Activated T-cell treated with anti-CD3 and anti-CD28 coated beads, Interleukin-2, amount 50 U/mL, for 48 hours (primary cell): Measurements from ENCODE around the gene IFITM10.

Experiments used
- DNase-seq, 2 experiments: peaks; one replicate each; pipeline ENCODE4 v3.0.0-alpha.2; 2020

The IFITM10 gene

DNA sequence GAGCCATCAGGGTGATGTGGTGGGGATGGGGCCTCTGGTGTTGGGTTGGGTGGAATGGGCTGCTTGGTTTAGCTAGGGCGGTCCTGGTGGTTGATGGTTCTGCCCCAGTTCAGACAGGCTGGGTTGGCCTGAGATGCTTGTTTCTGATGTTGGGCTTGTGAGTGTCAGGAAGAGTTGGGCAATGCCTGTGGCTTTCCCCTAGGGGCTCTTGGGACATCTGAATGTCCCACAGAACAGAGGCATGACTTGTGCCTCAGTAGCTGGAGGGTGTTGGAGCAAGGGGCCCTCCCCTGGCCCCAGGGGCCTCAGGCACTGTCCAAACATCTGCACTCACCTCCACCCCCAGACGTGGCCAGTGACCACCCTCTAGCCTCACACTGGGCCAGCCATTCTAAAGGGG, 27.3 kb upstream of the IFITM10 start:
- DNase-seq: no peak

DNA sequence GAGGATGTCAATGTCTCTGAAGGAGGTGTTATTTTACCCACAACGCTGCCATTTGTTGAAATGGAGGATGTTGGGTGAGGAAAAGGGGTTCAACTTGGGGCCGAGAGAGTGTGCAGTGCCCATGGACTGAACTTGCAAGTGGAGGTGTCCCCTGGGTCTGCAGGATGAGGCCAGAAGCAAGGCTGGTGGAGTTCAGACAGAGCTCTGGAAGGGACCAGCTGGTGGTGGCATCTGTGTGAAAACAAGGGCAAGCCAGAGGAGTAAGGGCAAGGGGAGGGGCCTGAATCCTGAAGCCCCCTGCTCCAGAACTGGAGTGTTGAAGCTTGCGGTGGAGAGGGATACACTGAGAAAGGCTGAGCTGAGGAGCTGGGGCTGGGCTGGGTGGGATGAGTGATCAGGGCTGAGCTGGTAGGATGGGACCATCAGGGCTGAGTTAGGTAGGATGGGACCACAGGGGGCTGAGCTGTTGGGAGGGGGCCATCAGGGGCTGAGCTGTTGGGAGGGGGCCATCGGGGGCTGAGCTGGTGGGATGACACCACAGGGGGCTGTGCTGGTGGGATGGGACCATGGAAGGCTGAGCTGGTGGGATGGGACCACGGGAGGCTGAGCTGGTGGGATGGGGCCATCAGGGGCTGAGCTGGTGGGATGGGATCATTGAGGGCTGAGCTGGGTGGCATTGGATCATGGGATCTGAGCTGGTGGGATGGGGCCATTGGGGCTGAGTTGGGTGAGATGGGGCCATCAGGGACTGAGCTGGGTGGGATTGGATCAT, 26.7 kb upstream of the IFITM10 start:
- no peak for DNase-seq

DNA sequence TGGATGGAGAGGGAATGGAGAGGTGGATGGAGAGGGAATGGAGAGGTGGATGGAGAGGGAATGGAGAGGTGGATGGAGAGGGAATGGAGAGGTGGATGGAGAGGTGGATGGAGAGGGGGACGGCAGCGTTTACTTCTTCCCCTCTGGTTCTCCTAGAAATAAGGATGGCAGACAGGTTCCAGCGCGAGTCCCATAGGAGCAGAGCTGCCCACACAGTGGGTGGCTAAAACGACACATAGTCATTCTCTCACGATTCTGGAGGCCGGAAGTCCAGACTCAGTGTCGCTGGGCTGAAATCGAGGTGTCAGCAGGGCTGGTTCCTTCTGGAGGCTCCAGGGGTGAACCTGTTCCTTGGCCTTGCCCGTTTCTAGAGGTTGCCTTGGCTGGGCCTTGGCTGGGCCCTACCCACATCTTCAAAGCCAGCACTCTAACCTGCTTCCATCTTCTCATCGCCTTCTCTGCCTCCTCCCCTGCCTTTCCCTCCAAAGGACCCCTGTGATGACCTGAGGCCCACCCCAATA, 26.0 kb upstream of the IFITM10 start:
- no peak for DNase-seq

DNA sequence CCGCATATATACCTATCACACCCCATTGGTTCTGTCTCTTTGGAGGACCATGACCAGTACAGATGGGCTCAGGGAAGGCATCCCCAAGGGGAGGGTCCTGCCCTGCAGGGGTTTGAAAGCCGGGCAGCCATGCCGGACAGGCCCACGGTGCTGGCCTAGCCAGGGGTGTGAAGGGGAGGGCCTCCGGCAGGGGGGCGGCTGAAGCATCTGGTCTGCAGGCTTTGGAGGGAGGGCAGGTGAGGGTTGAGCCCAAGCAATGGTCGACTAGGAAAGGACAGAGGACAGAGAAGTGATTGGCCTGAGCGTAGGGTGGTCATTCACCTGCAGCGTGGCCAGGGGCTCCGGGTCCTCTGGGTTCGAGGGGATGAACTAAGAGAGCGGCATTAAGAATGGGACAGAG, 24.5 kb upstream of the IFITM10 start:
- peak in 1 of 2 experiments; percentile 13 for DNase-seq

- DNase-seq: peak in 1 of 2 experiments; percentile 12
Observed at GRCh38 chr11:1773994-1774550, 23.7 kb upstream of the IFITM10 start.

DNA sequence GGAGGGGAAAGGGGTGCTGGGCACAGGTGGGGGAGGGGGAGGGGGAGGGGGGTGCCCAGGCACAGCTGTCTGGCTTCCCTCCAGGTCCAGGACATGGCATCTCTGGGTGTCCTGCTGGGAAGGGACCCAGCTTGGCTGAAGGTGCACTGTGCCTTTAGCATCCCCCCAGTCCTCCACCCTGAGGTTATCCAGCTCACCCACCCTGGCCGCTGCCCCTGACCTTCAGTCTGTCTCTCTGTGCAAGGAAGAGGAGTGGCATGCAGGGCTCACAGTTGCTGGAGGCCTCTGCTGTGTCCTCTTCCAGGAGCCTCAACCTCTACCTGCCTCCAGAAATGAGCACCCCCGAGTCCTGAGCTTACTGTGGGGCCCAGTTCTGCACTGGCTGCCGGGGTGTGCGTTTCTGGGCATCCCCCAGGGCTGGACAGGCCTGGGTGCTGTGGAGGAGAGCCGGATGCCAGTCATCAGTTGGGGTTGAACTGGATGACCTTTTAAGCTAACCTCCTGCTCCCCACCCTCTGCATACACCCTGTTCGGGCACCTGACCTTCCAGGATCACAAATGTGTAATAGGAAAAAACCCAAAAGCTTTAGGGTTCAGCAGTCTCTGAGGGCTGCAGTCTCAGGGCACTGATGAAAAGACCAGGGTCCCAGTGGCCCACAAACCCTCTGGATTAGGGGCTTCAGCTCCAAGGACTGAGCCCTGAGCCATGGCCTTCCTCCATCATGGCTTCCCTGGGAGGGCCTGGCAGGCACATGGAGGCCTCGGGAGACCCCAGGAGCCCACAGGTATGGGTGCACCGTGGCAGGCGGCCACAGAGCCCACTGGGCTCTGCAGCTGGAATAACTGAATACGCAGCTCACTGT, 23.0 kb upstream of the IFITM10 start:
- DNase-seq: peak in 1 of 2 experiments; percentile 19

DNA sequence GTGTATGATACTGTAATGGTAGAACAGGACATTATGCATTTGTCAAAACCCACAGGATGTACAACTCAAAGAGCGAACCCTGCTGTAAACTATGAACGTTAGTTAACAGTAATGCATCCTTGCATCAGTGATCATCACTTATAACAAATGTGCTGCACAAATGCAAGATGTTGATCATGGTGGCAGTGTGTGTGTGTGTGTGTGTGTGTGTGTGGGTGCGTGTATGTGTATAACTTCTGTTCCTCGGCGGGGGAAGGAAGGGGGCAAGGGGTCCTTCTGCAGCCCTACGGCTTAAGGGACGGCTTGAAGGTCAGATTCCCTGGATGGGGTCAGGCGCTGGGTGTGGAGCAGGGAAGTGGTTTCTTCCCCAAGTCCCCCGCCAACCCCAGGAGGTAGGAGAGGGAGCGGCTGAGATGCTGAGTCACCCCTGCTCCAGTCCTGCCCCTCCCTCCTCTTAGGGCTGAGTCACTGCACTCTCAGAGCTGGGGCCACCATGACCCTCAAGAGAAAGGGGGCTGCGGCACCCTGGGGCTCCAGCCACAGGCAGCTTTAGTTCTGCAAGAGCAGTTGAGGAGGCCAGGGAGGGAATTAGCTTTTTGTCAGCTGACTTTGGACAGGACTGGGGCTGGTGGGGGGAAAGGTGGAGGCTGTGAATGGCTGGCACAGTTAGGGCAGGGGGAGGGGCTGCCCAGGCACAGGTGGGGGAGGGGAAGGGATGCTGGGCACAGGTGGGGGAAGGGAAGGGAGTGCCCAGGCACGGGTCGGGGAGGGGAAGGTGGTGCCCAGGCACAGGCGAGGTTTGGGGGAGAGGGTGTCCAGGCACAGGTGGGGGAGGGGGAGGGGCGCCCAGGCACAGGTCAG, 22.1 kb upstream of the IFITM10 start:
- peak; percentile 71 to 77 for DNase-seq

DNA sequence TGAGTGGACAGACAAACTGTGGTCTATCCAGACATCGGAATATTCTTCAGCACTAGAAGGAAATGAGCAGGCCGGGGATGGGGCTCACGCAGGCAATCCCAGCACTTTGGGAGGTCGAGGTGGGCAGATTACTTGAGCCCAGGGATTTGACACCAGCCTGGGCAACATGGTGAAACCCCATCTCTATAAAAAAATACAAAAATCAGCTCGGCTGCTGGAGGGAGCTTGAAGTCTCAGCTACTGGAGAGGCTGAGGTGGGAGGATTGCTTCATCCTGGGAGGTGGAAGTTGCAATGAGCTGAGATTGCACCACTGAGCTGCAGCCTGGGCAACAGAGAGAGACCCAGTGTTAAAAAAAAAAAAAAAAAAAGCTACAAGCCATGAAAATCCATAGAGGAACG, 21.3 kb upstream of the IFITM10 start:
- DNase-seq: peak in 1 of 2 experiments; percentile 8

GRCh38 chr11:1771273-1771672, 20.9 kb upstream of the IFITM10 start:
- no peak for DNase-seq

DNA sequence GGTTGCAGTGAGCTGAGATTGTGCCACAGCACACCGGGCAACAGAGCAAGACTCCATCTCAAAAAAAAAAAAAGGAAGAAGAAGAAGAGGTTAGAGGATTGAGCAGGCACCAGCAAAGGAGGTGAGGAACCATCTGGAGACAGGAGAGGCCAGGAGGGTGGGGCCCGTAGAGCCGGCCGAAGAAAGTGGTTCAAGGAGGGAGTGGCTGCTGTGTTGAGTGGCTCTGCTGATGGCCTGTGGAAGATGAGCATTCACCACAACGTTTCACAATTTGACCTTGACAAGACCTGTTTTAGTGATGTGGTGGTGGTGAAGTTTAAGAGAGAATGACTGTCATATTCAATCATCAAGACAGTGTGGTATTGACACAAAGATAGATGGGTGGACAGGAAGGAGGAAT, 20.1 kb upstream of the IFITM10 start:
- peak in 1 of 2 experiments; percentile 9 for DNase-seq

DNA sequence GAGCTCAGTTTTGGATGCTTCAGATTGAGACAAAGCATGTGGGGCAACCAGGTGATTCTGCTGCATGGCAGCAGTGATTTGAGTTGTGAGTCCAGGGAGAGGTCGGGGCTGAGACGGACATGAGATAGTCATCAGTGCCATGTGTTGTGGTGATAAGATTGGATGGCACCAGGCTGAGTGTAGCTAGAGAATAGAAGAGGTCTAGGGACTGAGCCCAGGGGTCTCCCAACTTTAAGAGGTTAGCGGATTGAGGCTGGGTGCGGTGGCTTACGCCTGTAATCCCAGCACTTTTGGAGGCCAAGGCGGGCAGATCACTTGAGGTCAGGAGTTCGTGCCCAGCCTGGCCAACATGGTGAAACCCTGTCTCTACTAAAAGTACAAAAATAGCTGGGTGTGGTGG, 19.7 kb upstream of the IFITM10 start:
- peak in 1 of 2 experiments; percentile 7 for DNase-seq

DNA sequence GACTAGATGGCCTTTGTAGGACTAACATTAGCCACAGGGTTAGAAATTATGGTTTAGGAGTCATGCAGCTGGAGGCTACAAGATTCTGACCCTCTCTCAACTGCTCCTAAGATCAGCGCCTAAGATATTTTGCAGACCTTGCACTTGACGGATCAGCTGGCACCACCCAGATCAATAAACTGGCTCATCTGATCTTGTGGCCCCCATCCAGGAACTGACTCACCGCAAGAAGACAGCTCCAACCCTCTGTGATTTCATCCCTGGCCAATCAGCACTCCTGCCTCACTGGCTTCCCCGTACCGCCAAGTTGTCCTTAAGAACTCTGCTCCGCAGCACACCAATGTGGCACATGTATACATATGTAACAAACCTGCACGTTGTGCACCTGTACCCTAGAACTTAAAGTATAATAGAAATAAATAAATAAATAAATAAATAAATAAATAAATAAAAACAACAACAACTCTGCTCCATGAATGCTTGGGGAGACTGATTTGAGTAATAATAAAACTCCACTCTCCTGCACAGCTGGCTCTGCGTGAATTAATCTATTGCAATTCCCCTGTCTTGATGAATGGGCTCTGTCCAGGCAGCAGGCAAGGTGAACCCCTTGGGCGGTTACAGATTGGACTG, 19.0 kb upstream of the IFITM10 start:
- peak in 1 of 2 experiments; percentile 15 for DNase-seq

DNA sequence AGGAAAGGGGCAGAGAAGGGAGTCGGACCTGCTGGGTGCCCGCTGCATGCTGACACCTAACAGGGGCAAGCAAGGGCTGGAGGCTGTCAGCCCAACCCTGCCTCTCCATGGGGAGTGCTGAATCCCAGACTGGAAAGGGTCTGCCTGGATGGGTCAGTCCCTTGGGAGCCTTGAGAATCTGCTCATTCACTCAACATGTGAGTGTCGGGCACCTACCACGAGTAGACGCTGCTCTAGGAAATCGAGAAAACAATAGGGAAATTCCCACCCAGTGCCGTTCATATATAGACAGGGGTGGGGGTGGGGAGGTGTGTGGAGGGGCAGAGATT, 17.7 kb upstream of the IFITM10 start:
- no peak for DNase-seq

DNA sequence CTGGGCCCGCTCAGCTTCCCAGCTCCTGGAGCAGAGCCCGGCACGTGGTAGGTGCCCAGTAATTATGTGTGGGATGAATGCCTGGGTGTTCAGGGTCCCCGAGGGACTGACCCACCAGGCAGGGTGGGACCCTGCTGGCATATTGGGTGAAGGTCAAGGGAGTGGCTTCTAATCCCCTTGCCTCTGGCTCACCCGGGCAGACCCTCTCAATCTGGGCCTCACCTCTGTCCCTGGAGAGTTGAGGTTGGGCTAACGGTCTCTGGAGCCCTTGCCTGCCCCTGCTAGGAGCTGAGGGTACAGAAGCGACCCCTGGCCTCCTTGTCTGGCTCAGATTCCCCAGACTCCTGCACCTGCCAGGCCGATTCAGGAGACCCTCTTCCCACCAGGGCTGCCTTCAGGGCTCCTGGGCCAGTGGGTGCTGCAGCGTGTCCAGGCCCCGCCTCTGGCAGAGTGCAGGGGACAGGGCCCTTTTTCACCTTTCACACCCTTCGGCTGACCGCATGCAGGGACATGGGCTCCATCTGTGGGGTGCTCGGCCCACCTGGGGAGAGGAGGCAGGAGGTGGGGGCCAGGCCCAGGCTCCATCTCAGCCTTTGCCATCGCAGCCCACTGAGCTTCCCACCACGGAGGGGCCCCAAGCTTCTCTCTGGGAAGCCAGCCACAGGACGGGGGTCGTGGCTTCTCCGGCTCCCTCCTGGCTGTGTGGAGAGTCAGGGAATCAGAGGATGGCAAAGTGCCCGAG, 17.2 kb upstream of the IFITM10 start:
- DNase-seq: no peak

DNA sequence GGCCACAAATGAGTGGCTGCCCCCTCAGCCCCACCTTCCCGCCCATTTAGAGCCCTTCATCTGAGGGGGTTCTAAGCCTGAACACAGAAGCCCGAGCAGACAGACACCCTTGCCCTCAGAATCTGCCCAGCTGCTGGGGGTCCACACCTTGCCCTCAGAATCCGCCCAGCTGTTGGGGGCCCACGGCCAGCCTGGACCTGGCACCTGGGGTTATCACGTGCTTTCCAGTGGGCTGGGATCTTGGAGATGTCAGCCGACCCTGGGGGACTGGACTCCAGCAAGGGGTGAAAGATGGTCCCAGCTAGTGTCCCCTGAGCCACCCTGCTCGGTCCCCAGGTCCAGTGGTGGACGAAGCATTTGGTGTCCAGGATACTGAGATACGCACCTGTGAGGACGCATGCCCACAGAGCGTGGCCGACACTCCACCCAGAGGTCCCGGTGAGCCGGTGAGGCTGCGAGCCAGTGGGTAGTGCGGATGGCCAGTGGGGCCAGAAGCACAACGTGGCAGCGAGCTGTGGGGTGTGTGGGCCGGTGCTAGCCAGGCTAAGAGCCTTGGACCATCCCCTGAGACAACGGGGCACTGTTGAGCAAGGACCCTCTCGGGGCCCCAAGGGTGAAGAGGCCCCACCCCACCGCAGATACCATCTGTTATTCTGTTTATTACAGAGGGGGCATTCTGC, 16.5 kb upstream of the IFITM10 start:
- no peak for DNase-seq

GRCh38 chr11:1765871-1766718, 15.7 kb upstream of the IFITM10 start:
- no peak for DNase-seq

DNA sequence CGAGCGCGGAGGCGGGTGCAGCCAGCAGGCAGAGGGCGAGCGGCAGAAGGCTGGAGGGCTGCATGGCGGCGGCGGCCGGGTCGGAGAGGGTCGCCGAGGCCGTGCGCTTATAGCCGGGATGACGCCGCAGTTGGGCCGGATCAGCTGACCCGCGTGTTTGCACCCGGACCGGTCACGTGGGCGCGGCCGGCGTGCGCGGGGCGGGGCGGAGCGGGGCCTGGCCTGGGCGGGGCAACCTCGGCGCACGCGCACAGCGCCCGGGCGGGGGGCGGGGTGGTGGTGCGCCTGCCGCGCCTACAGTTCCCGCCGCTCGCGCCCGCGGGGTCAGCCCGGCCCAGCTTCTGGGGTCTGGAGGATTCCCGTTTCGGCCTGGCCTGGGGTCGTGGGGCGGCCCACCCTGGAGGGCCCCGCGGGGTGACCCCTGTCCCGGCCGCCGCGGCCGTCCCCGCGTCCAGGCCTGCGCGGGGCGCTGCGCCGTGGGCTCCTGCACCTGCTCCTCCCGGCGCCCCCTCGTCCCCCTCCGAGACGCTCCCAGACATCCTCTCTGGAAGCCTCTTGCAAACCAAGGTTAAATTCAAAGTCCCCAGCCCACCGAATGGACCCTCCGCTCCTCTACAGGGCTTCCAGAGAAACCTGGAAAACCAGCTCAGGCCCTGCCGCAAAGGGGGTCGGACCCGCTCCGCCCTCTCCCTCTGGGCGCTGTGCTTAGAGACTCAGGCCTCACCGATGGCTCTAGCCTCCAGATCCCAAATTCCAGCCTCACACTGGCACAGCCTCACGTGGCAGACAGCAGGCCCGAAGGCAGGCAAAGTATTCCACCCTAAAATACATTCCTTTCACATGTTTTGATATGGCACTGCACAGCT, 13.6 kb upstream of the IFITM10 start, which contains the start of gene CTSD:
Gene CTSD (minus strand): TSS at position 132 of the 866 bp plus-strand sequence. CDS start 68 bp downstream, at position 64.
- peak; percentile 91 to 94 for DNase-seq

GRCh38 chr11:1763336-1763795, 13.0 kb upstream of the IFITM10 start:
- no peak for DNase-seq
